CD4-positive, alpha-beta T cell treated with Interleukin-10 for 1 hour (primary cell): ENCODE data around the gene TUBGCP4.
A peak's percentile ranks its signal among the peaks of the same experiment; 100 is the strongest.
"Not testable (repeated sequence)": the region's sequence is repeated elsewhere in the genome, so short reads cannot be mapped to it uniquely, and the experiment has no call there.

Experiments used
- DNase-seq: peaks from one replicate; pipeline ENCODE4 v3.0.0-alpha.2; 2020

Gene TUBGCP4

GRCh38 chr15:43370975-43371974 lies at the start of gene TUBGCP4, which contains the start of gene ZSCAN29:
Gene TUBGCP4 (plus strand): TSS chr15:43371101. CDS start chr15:43371355, 254 bp downstream.
Gene ZSCAN29 (minus strand): TSS chr15:43371043. CDS start chr15:43369913, 1,130 bp downstream.
- peak; percentile 77 for DNase-seq

GRCh38 chr15:43325039-43325684 lies 45.7 kb upstream of the TUBGCP4 start:
- no peak for DNase-seq

GRCh38 chr15:43329217-43329959 lies 41.5 kb upstream of the TUBGCP4 start:
- DNase-seq: peak; percentile 2

- DNase-seq: peak; percentile 94
These were observed 40.7 kb upstream of the TUBGCP4 start, which contains the start of gene LCMT2 for GRCh38 chr15:43329960-43330779. Gene LCMT2 (minus strand): TSS chr15:43330573. CDS start chr15:43330489, 84 bp downstream.

- no peak for DNase-seq
These were observed 40.2 kb upstream of the TUBGCP4 start for GRCh38 chr15:43330780-43331087.

GRCh38 chr15:43346305-43346704 lies 24.6 kb upstream of the TUBGCP4 start:
- no peak for DNase-seq

GRCh38 chr15:43347114-43347513 lies 23.8 kb upstream of the TUBGCP4 start:
- no peak for DNase-seq

GRCh38 chr15:43352693-43353382 lies 18.1 kb upstream of the TUBGCP4 start:
- DNase-seq: no peak

GRCh38 chr15:43360821-43361220 lies 10.1 kb upstream of the TUBGCP4 start:
- DNase-seq: no peak

GRCh38 chr15:43361313-43361903 lies 9.5 kb upstream of the TUBGCP4 start:
- no peak for DNase-seq

- no peak for DNase-seq
These were observed 459 bp upstream of the TUBGCP4 start for GRCh38 chr15:43370310-43370974.

GRCh38 chr15:43376017-43376705 lies 5.3 kb downstream of the TUBGCP4 start:
- DNase-seq: peak; percentile 55

GRCh38 chr15:43378601-43379000 lies 7.7 kb downstream of the TUBGCP4 start:
- DNase-seq: no peak

- DNase-seq: no peak
These were observed 11.4 kb downstream of the TUBGCP4 start for GRCh38 chr15:43382310-43382709.

GRCh38 chr15:43383070-43383469 lies 12.2 kb downstream of the TUBGCP4 start:
- no peak for DNase-seq

GRCh38 chr15:43390723-43391122 lies 19.8 kb downstream of the TUBGCP4 start:
- DNase-seq: no peak

GRCh38 chr15:43393592-43393991 lies 22.7 kb downstream of the TUBGCP4 start:
- not testable (repeated sequence) for DNase-seq

GRCh38 chr15:43402255-43402654 lies 31.4 kb downstream of the TUBGCP4 start:
- DNase-seq: no peak

GRCh38 chr15:43403616-43404015 lies 32.7 kb downstream of the TUBGCP4 start:
- no peak for DNase-seq

GRCh38 chr15:43404130-43404529 lies 33.2 kb downstream of the TUBGCP4 start:
- no peak for DNase-seq
